RKO (cell line): Measurements from ENCODE around the gene PRR18.

Experiments
- DNase-seq: peaks from one replicate; pipeline ENCODE4 v3.0.0-alpha.2; 2016; ENCODE audit warnings: low spot score

PRR18 gene

GRCh38 chr6:166305562-166306117, 2.6 kb downstream of the PRR18 start:
- DNase-seq = no peak

GRCh38 chr6:166304106-166304505, 4.1 kb downstream of the PRR18 start:
- no peak for DNase-seq

GRCh38 chr6:166301611-166302529, 6.3 kb downstream of the PRR18 start:
- DNase-seq = no peak

- DNase-seq = no peak
Measured at GRCh38 chr6:166300357-166300987, 7.7 kb downstream of the PRR18 start.

- no peak for DNase-seq
Measured at GRCh38 chr6:166297606-166298005, 10.6 kb downstream of the PRR18 start.

GRCh38 chr6:166296035-166296883, 11.9 kb downstream of the PRR18 start:
- DNase-seq = no peak

- no peak for DNase-seq
Measured at GRCh38 chr6:166293731-166294584, 14.2 kb downstream of the PRR18 start.

- no peak for DNase-seq
Measured at GRCh38 chr6:166289207-166290060, 18.8 kb downstream of the PRR18 start.

- DNase-seq = peak; percentile 23
Measured at GRCh38 chr6:166286839-166287271, 21.3 kb downstream of the PRR18 start.

- DNase-seq = no peak
Measured at GRCh38 chr6:166285233-166285632, 23.0 kb downstream of the PRR18 start.

- no peak for DNase-seq
Measured at GRCh38 chr6:166284640-166285039, 23.6 kb downstream of the PRR18 start.

GRCh38 chr6:166282394-166283032, 25.7 kb downstream of the PRR18 start:
- DNase-seq = no peak

GRCh38 chr6:166281104-166281503, 27.1 kb downstream of the PRR18 start:
- no peak for DNase-seq

- no peak for DNase-seq
Measured at GRCh38 chr6:166279393-166279679, 28.9 kb downstream of the PRR18 start.

GRCh38 chr6:166278579-166279392, 29.4 kb downstream of the PRR18 start:
- DNase-seq = no peak

GRCh38 chr6:166277892-166278578, 30.2 kb downstream of the PRR18 start:
- no peak for DNase-seq

GRCh38 chr6:166277018-166277417, 31.2 kb downstream of the PRR18 start:
- no peak for DNase-seq

- DNase-seq = peak; percentile 51
Measured at GRCh38 chr6:166275714-166276166, 32.5 kb downstream of the PRR18 start.
